ENCODE results near the gene INTS2. TPM values are rescaled to one million over a fixed set of nuclear protein-coding genes. Genes with fewer than 3 reads are reported as not detected.

INTS2 gene
- total RNA-seq, 6 experiments from 2014 or later = 4.2 to 6.5 (median 4.9) TPM

DNA sequence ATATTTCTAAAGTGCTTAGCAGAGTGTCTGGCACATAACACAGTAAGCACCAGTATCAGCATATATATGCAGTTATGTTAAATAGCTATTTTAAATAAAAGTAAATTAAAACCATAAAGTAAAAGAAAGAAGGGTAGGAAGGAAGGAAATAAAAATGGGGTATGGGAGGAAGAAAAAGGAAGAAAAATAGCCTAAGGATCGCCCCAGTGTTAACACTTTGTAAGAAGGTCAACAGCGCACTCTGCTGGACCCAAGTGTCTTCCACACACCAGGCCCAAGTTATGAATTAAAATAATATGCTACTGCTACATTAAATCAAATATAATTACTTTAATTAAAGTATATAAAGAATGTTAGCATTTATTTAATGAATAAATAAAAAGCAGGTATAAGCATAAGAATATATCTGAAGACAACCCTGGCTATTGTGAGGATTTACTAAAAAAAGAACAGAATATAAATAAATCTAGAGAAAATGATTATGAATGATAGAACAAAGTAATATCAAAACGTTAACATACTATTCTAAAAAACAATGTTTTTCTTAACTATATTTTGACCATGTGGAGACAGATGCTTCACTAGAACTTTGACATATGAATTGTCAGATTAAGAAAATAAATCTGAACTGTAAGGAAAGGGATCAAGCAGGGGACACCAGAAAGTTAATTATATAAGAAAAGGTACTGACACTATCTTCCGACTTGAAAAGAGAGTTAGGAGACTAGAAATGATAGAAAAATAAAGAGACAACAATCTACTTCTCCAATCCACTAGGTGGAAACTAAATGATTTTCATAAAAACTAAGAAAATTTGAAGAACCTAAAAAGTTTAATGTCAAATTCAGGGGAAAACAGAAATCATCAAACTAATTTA lies 90.4 kb downstream of the INTS2 start:
- H3K4me3 ChIP-seq = no peak overlapping the region
- no peaks in the 10 kb centered on the region for H3K36me3 ChIP-seq
- DNase-seq = peak in 2 of 3 donors; percentile 52 to 58
- H3K4me1 ChIP-seq = no peaks in the 10 kb centered on the region
- ATAC-seq = peak; percentile 74 to 80 (median 78)
- 44% methylated on average over 4 of the region's 4 CpGs for WGBS (ENCODE audit: insufficient coverage, low coverage, low lambda C conversion rate, missing lambda C conversion rate)
- intact Hi-C loops (cut with DNase I) = loop anchor here in 1 of 2 donors (10.0 kb wide), 1 partner anchor 423 kb away; no protein-coding TSS in a partner anchor
- no peak overlapping the region for H3K27ac ChIP-seq
- TF ChIP-seq, protein P1, sequence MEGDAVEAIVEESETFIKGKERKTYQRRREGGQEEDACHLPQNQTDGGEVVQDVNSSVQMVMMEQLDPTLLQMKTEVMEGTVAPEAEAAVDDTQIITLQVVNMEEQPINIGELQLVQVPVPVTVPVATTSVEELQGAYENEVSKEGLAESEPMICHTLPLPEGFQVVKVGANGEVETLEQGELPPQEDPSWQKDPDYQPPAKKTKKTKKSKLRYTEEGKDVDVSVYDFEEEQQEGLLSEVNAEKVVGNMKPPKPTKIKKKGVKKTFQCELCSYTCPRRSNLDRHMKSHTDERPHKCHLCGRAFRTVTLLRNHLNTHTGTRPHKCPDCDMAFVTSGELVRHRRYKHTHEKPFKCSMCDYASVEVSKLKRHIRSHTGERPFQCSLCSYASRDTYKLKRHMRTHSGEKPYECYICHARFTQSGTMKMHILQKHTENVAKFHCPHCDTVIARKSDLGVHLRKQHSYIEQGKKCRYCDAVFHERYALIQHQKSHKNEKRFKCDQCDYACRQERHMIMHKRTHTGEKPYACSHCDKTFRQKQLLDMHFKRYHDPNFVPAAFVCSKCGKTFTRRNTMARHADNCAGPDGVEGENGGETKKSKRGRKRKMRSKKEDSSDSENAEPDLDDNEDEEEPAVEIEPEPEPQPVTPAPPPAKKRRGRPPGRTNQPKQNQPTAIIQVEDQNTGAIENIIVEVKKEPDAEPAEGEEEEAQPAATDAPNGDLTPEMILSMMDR (IDR thresholded peaks at IDR 0.05) = peak; percentile 63 to 86 (median 80)
- TF ChIP-seq POLR2A (IDR thresholded peaks at IDR 0.05) = no peak
- no peaks in the 10 kb centered on the region for H3K27me3 ChIP-seq
- no peaks in the 10 kb centered on the region for H3K9me3 ChIP-seq

DNA sequence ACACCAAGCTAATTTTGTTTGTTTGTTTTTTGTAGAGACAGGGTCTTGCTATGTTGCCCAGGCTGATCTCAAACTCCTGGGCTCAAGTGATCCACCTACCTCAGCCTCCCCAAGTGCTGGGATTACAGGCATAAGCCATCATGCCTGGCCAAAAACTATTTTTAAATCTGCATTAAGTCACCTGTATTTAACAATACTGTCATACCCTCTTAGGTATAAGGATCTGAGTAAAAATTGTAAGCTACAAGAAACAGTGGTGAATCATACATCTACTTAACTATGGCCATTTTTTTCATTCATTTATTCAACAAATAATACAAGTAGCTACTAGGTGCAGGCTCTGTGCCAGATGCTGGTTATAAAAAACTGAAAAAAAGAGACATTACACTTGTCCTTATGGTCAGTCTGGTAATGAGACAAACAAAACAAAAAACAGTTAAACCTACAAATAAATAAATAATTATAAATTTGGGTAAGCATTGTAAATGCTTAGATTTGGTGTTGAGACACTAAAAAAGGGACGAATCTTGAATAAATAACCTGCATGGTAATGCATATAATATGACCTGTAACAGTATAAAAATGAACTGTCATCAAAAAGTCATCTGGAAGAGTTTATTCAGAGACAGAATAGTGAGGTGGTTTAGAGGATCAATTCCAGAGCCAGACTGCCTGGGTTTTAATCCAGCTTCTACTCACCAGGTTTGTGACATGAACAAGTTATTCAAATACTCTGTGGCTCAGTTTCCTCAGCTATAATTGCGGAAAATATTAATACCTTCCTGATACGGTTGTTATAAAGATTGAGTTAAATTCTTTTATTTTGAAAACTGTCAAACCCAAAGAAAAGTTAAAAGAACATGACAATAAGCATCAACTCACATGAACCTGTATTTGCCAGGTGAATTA lies 91.3 kb downstream of the INTS2 start:
- no peaks in the 10 kb centered on the region for H3K36me3 ChIP-seq
- no peak overlapping the region for H3K4me3 ChIP-seq
- no peak overlapping the region for H3K27ac ChIP-seq
- ATAC-seq (no peak), DNase-seq (no peak)
- 89% methylated on average over 3 of the region's 3 CpGs for WGBS (ENCODE audit: insufficient coverage, low coverage, low lambda C conversion rate, missing lambda C conversion rate)
- TF ChIP-seq, protein P1 (IDR thresholded peaks at IDR 0.05) = no peak
- TF ChIP-seq POLR2A (IDR thresholded peaks at IDR 0.05) = no peak
- no peaks in the 10 kb centered on the region for H3K9me3 ChIP-seq
- H3K27me3 ChIP-seq = no peaks in the 10 kb centered on the region
- intact Hi-C loops (cut with DNase I) = loop anchor here in 1 of 2 donors (10.0 kb wide), 1 partner anchor 422 kb away; no protein-coding TSS in a partner anchor
- H3K4me1 ChIP-seq = no peaks in the 10 kb centered on the region

DNA sequence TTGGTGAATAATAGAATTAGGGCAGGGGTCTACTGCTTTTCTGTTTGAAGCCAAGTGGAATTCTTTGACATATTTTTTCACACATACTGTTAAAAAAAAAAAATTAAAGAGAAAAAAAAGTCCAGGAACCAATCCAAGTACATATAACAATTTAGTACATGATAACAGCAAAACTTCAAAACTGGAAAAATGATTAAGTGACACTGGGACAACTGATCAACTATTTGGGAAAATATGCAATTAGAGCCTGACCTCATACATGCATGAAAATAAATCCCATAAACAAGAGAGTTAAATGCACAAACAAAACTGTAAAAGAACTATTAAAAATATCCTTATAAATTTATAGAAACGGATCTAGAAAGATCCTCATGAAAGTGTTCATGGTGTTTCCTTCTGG lies 92.2 kb downstream of the INTS2 start:
- WGBS (ENCODE audit: insufficient coverage, low coverage, low lambda C conversion rate, missing lambda C conversion rate) = 73% methylated on average over 1 of the region's 1 CpG
- TF ChIP-seq POLR2A (IDR thresholded peaks at IDR 0.05) = no peak
- TF ChIP-seq, protein P1 (IDR thresholded peaks at IDR 0.05) = no peak
- DNase-seq (no peak), ATAC-seq (no peak)
- Histone ChIP-seq H3K9me3 (no peaks in the 10 kb centered on the region), H3K4me1 (no peaks in the 10 kb centered on the region), H3K36me3 (no peaks in the 10 kb centered on the region), H3K27ac (no peak overlapping the region), H3K27me3 (no peaks in the 10 kb centered on the region), H3K4me3 (no peak overlapping the region)
- intact Hi-C loops (cut with DNase I) = loop anchor here in 1 of 2 donors (10.0 kb wide), 1 partner anchor 421 kb away; no protein-coding TSS in a partner anchor

DNA sequence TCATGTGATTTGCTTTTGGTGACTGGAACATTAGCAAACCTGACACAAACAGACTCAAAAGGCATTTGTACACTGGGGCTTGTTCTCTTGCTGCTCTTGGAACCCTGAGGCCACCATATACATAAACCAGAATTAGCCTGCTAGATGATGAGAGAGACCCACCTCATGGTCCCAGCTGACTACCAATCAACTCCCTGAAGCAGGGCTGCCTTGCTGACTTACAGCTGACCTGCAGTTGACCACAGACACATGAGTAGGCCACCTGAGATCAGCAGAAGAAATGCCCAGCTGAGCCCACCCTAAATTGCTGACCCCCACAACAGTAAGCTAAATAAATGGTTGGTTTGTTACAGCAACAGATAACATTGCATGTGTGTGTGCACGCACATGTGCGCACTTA lies 93.2 kb downstream of the INTS2 start:
- ATAC-seq (no peak), DNase-seq (no peak)
- Histone ChIP-seq H3K36me3 (no peaks in the 10 kb centered on the region), H3K4me1 (no peaks in the 10 kb centered on the region), H3K4me3 (no peak overlapping the region), H3K27me3 (no peaks in the 10 kb centered on the region), H3K9me3 (no peaks in the 10 kb centered on the region), H3K27ac (no peak overlapping the region)
- 95% methylated on average over 2 of the region's 2 CpGs for WGBS (ENCODE audit: insufficient coverage, low coverage, low lambda C conversion rate, missing lambda C conversion rate)
- intact Hi-C loops (cut with DNase I) = loop anchor here in 1 of 2 donors (10.0 kb wide), 1 partner anchor 420 kb away; no protein-coding TSS in a partner anchor
- TF ChIP-seq POLR2A (IDR thresholded peaks at IDR 0.05) = no peak
- TF ChIP-seq, protein P1 (IDR thresholded peaks at IDR 0.05) = no peak

Data from right lobe of liver (tissue), 6 donors.